BJ (cell line): ENCODE data around the gene SMIM38. TPM values are rescaled to one million over a fixed set of nuclear protein-coding genes. Genes with fewer than 3 reads are reported as not detected.

ENCODE experiments used
- CTCF ChIA-PET: fragments of 350-600 bp; formaldehyde crosslinking; extraction: SDS; loops from one replicate; lab custom pipeline; 2021; ENCODE audit warnings: antibody characterized with exemption, inconsistent platforms; lab: Yijun Ruan, JAX
- POLR2A ChIA-PET: fragments of 300-600 bp; sonication (Branson Sonifier 250); formaldehyde crosslinking; extraction: SDS; loops from one replicate; lab custom pipeline; 2021; ENCODE audit warnings: antibody characterized with exemption; lab: Charles Lee
- DNase-seq: peaks from one replicate; pipeline ENCODE4 v3.0.0-alpha.2; 2011; ENCODE audit warnings: low read depth
- H3K27me3 ChIP-seq: 2 replicates; pipeline ENCODE4 v1.6.0; 2011; ENCODE audit warnings: low read length; ENCODE audit not compliant: control insufficient read depth, insufficient read depth
- H3K36me3 ChIP-seq: 2 replicates; pipeline ENCODE4 v1.5.1; 2011; ENCODE audit warnings: low read length; ENCODE audit not compliant: control insufficient read depth, insufficient read depth
- H3K4me3 ChIP-seq: 2 replicates; pipeline ENCODE4 v1.5.1; 2011; ENCODE audit warnings: low read depth, mild to moderate bottlenecking, control low read depth, low read length
- polyA plus RNA-seq: library from polyadenylated mRNA; depleted of rRNA; stranded (reverse); fragments of >200 nt; gene quantifications from 2 replicates; pipeline ENCODE4 v1.2.3, GENCODE V29; 2011
- TF ChIP-seq, protein P1 (sequence below): IDR thresholded peaks from 2 replicates; pipeline ENCODE4 v1.5.1; 2011; ENCODE audit warnings: low read depth, mild to moderate bottlenecking, control low read depth, inconsistent platforms, low read length, moderate library complexity; ENCODE audit not compliant: insufficient read depth

The SMIM38 gene
- polyA plus RNA-seq, 1 experiment = 0.09 TPM

DNA sequence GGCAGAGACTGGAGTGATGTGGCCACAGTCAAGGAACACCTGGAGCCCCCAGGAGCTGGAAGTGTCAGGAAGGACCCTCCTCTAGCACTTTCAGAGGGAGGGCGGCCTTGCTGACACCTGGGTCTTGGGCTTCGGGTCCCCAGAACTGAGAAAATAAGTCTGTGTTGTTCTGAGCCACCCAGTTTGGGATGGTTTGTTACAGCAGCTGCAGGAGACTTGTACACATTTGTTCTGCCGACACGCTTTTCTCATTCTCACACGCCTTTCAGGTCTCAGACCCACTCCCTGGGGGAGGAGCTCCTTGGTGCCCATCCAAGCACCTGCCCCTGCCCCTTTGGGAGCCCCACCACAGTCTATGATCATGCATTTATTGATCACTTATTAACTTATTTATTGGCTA lies 47.2 kb upstream of the SMIM38 start:
- TF ChIP-seq, protein P1, sequence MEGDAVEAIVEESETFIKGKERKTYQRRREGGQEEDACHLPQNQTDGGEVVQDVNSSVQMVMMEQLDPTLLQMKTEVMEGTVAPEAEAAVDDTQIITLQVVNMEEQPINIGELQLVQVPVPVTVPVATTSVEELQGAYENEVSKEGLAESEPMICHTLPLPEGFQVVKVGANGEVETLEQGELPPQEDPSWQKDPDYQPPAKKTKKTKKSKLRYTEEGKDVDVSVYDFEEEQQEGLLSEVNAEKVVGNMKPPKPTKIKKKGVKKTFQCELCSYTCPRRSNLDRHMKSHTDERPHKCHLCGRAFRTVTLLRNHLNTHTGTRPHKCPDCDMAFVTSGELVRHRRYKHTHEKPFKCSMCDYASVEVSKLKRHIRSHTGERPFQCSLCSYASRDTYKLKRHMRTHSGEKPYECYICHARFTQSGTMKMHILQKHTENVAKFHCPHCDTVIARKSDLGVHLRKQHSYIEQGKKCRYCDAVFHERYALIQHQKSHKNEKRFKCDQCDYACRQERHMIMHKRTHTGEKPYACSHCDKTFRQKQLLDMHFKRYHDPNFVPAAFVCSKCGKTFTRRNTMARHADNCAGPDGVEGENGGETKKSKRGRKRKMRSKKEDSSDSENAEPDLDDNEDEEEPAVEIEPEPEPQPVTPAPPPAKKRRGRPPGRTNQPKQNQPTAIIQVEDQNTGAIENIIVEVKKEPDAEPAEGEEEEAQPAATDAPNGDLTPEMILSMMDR = no peak
- no peak for DNase-seq
- no peak overlapping the region for H3K4me3 ChIP-seq
- ChIA-PET CTCF (interaction anchor here (1.5 to 2.3 kb wide), 3 partner anchors 23 to 562 kb away, joined by 7 to 10 read pairs (median 8); no protein-coding TSS in a partner anchor), POLR2A (no interaction called here)
- H3K27me3 ChIP-seq = 0 out of 2 replicates have a peak, but pooled peaks cover 4% of the 10 kb centered on the region
- no peaks in the 10 kb centered on the region for H3K36me3 ChIP-seq

DNA sequence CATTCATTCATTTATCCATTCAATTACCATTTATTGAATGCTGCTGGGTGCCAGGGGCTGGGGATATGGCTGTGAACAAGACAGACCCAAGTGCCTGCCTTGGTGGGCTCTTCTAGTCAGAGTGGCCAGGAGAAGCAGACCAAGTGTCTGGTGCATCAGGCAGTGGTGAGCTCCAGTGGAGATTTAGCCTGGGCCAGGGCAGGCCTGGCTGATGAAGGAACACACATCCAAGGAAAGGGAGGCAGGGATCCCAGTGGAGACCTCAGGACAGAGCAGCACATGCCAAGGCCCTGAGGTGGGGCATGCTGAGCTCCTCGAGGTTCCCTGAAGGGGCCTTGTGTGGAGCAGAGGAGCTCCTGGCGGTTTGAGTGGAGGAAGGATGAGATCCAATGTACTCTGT lies 46.6 kb upstream of the SMIM38 start:
- Histone ChIP-seq H3K27me3 (0 out of 2 replicates have a peak, but pooled peaks cover 4% of the 10 kb centered on the region), H3K4me3 (no peak overlapping the region), H3K36me3 (no peaks in the 10 kb centered on the region)
- ChIA-PET CTCF (interaction anchor here (0.8 to 2.3 kb wide), 4 partner anchors 23 to 562 kb away, joined by 3 to 10 read pairs (median 8); no protein-coding TSS in a partner anchor), POLR2A (no interaction called here)
- no peak for DNase-seq
- TF ChIP-seq, protein P1 = no peak

DNA sequence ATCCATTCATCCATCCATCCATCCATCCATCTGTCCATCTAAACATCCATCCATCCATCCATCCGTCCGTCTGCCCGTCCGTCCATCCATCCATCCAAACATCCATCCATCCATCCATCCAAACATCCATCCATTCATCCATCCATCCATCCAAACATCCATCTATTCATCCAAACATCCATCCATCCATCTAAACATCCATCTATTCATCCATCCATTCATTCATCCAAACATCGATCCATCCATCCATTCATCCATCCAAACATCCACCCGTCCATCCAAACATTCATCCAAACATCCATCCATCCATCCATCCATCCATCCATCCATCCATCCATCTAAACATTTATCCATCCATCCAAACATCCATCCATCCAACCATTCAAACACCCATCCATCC lies 45.3 kb upstream of the SMIM38 start:
- Histone ChIP-seq H3K4me3 (no peak overlapping the region), H3K27me3 (0 out of 2 replicates have a peak, but pooled peaks cover 6% of the 10 kb centered on the region), H3K36me3 (no peaks in the 10 kb centered on the region)
- ChIA-PET POLR2A (no interaction called here), CTCF (interaction anchor here (2.2 to 2.3 kb wide), 2 partner anchors 9 to 560 kb away, joined by 8 to 12 read pairs; no protein-coding TSS in a partner anchor)
- DNase-seq = no peak
- TF ChIP-seq, protein P1 = no peak

DNA sequence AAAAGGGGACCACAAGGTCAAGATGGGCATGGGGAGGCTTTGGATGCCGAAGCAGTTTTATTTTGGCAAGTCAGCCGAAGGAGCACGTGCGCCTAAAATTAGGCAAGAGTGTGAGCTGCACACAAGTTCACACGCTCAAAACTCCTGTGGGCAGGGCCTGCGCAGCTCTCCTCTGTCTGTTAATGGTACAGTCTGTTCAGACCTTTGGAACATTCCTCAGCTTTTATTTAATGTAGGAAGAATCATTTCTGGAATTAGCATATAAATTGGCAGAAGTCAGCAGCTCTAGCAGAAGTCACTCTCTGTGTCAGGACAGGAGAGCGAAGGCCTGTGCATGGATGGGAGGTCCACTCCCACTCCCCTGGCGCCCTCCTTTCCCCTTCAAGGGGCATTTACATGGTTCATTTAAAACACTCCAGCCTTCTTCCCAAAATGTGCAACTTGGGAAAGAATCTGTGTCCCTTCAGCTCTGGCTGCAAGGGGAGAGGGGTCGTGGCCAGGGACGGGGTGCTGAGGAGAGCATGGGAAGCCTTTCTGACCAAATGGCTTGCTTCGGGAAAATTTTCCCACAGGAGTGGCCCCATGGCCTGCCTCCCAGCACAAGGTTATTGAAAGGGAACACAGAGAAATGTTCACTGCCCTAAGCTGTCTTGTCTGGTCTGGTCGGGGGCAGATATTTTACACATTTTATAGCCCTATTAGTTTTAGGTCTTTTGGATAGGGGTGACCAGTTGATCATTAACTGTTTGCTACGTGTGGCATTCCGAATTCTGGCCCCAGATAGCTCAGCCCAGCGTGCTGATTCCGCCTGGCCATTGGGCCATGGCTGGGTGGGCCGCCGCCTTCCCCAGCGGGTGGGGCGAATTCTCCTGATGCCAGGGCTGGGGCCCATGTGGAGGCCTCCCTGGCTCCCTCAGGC lies 43.9 kb upstream of the SMIM38 start:
- H3K27me3 ChIP-seq = 0 out of 2 replicates have a peak, but pooled peaks cover 7% of the 10 kb centered on the region
- CTCF ChIA-PET = interaction anchor here (0.9 to 2.2 kb wide), 3 partner anchors 9 to 20 kb away, joined by 4 to 12 read pairs (median 4); no protein-coding TSS in a partner anchor
- H3K4me3 ChIP-seq = no peak overlapping the region
- POLR2A ChIA-PET = no interaction called here
- H3K36me3 ChIP-seq = no peaks in the 10 kb centered on the region
- DNase-seq = no peak
- TF ChIP-seq, protein P1 = no peak

DNA sequence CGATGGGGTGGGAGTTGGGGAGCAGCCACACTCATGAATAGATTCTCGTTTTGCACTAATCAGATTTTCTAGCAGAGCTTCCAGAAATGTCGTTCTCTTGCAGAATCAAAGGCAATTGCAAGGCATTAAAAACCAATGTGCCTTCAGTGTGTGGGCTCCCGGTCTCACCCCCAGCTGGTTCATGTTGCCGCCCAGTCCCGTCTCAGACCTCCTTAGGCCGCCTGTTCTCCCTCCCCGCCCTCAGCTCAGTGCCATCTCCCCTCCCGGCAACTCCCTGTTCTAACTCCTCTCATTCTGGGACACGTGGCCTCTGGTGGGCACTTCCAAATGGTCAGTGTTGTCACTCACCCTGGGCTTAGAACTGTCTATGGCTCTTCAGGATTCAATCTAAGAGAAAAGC lies 42.5 kb upstream of the SMIM38 start:
- POLR2A ChIA-PET = no interaction called here
- H3K27me3 ChIP-seq = 0 out of 2 replicates have a peak, but pooled peaks cover 6% of the 10 kb centered on the region
- DNase-seq = no peak
- CTCF ChIA-PET = interaction anchor here (1.1 to 2.0 kb wide), 3 partner anchors 18 to 556 kb away, joined by 3 to 9 read pairs (median 5); no protein-coding TSS in a partner anchor
- TF ChIP-seq, protein P1 = no peak
- no peaks in the 10 kb centered on the region for H3K36me3 ChIP-seq
- no peak overlapping the region for H3K4me3 ChIP-seq
